Right atrium auricular region (tissue), 2 donors: Measurements from ENCODE around the gene PXDN. TPM values are rescaled to one million over a fixed set of nuclear protein-coding genes. Genes with fewer than 3 reads are reported as not detected.

Source experiments
- DNase-seq: peaks from one replicate; pipeline ENCODE4 v3.0.0-alpha.2; 2019; ENCODE audit warnings: low spot score
- H3K27ac ChIP-seq, 2 donors: fragments of 200-600 bp; sonication (generic); 1 replicate in 1 of 2; 2 replicates in 1 of 2; pipeline ENCODE4 v1.5.1; 2016 to 2019
- H3K27me3 ChIP-seq, 2 donors: fragments of 200-600 bp; sonication (generic); one replicate each; pipeline versions ENCODE4 v1.5.1 to v1.6.0; 2017 to 2019
- H3K36me3 ChIP-seq: fragments of 200-600 bp; sonication (generic); one replicate; pipeline ENCODE4 v1.5.1; 2016
- H3K4me1 ChIP-seq, 2 donors: fragments of 200-600 bp; sonication (generic); one replicate each; pipeline versions ENCODE4 v1.5.1 to v1.6.0; 2017 to 2019
- H3K4me3 ChIP-seq, 2 donors: fragments of 200-600 bp; sonication (generic); 1 replicate in 1 of 2; 2 replicates in 1 of 2; pipeline ENCODE4 v1.5.1; 2017 to 2019; ENCODE audit warnings: mild to moderate bottlenecking in 1 of 2, moderate library complexity in 1 of 2
- H3K9me3 ChIP-seq, 2 donors: fragments of 200-600 bp; sonication (generic); one replicate each; pipeline ENCODE4 v1.5.1; 2019
- CTCF ChIP-seq, 2 donors: fragments of 200-600 bp; sonication (generic); IDR thresholded peaks; one replicate each; pipeline ENCODE4 v1.5.1; 2019; ENCODE audit warnings: antibody characterized with exemption in 2 of 2
- total RNA-seq, 2 donors: library from RNA; depleted of rRNA; stranded (reverse); fragments of >200 nt; gene quantifications; one replicate each; pipeline ENCODE4 v1.1.0, GENCODE V29; 2016

PXDN gene
- total RNA-seq, 2 donors from 2014 or later, result 25.4 to 26.9 TPM

GRCh38 chr2:1656326-1656960 is 87.9 kb downstream of the PXDN start:
- TF ChIP-seq CTCF (IDR thresholded peaks at IDR 0.05), result no peak
- no peak for DNase-seq
- H3K4me3 ChIP-seq, result no peak overlapping the region

GRCh38 chr2:1655461-1655860 is 88.9 kb downstream of the PXDN start:
- H3K9me3 ChIP-seq, result no peaks in the 10 kb centered on the region
- H3K4me3 ChIP-seq, result no peak overlapping the region
- TF ChIP-seq CTCF (IDR thresholded peaks at IDR 0.05), result no peak
- DNase-seq, result no peak
- H3K36me3 ChIP-seq, result peaks cover 9% of the 10 kb centered on the region
- H3K27ac ChIP-seq, result peak overlapping the region; percentile 68 to 76
- H3K27me3 ChIP-seq, result no peaks in the 10 kb centered on the region
- peaks cover 0 to 35% of the 10 kb centered on the region in 2 donors for H3K4me1 ChIP-seq

More at GRCh38 chr2:1656326-1656960, 87.9 kb downstream of the PXDN start:
- H3K27me3 ChIP-seq, result no peaks in the 10 kb centered on the region
- peaks cover 19% of the 10 kb centered on the region for H3K36me3 ChIP-seq
- H3K4me1 ChIP-seq, result peaks cover 0 to 26% of the 10 kb centered on the region in 2 donors
- peak overlapping the region; percentile 68 to 76 for H3K27ac ChIP-seq
- H3K9me3 ChIP-seq, result no peaks in the 10 kb centered on the region

GRCh38 chr2:1654696-1655374 is 89.5 kb downstream of the PXDN start:
- Histone ChIP-seq H3K36me3 (peaks cover 3% of the 10 kb centered on the region), H3K9me3 (no peaks in the 10 kb centered on the region), H3K4me1 (peaks cover 0 to 35% of the 10 kb centered on the region in 2 donors), H3K27me3 (no peaks in the 10 kb centered on the region), H3K4me3 (no peak overlapping the region), H3K27ac (peak overlapping the region; percentile 68 to 76)
- no peak for TF ChIP-seq CTCF (IDR thresholded peaks at IDR 0.05)
- no peak for DNase-seq

- peaks cover 0 to 35% of the 10 kb centered on the region in 2 donors for H3K4me1 ChIP-seq
- no peaks in the 10 kb centered on the region for H3K27me3 ChIP-seq
- H3K4me3 ChIP-seq, result no peak overlapping the region
- no peak for TF ChIP-seq CTCF (IDR thresholded peaks at IDR 0.05)
- H3K36me3 ChIP-seq, result peaks cover 3% of the 10 kb centered on the region
- DNase-seq, result no peak
- H3K27ac ChIP-seq, result peak overlapping the region; percentile 68 to 76
- H3K9me3 ChIP-seq, result no peaks in the 10 kb centered on the region
Observed at GRCh38 chr2:1653956-1654695, 90.2 kb downstream of the PXDN start.

GRCh38 chr2:1652034-1652790 is 92.1 kb downstream of the PXDN start:
- no peak for DNase-seq
- H3K27ac ChIP-seq, result peak overlapping the region; percentile 68 to 76
- no peak overlapping the region for H3K4me3 ChIP-seq

More at GRCh38 chr2:1652034-1652790, 92.1 kb downstream of the PXDN start:
- Histone ChIP-seq H3K9me3 (no peaks in the 10 kb centered on the region), H3K36me3 (peaks cover 14% of the 10 kb centered on the region), H3K4me1 (peaks cover 0 to 35% of the 10 kb centered on the region in 2 donors), H3K27me3 (no peaks in the 10 kb centered on the region)
- TF ChIP-seq CTCF (IDR thresholded peaks at IDR 0.05), result no peak
